Measurements from ENCODE around the gene SERPINB6. TPM values are rescaled to one million over a fixed set of nuclear protein-coding genes. Genes with fewer than 3 reads are reported as not detected.

SERPINB6 gene
- total RNA-seq, 1 experiment from 2014 or later: 131 TPM

DNA sequence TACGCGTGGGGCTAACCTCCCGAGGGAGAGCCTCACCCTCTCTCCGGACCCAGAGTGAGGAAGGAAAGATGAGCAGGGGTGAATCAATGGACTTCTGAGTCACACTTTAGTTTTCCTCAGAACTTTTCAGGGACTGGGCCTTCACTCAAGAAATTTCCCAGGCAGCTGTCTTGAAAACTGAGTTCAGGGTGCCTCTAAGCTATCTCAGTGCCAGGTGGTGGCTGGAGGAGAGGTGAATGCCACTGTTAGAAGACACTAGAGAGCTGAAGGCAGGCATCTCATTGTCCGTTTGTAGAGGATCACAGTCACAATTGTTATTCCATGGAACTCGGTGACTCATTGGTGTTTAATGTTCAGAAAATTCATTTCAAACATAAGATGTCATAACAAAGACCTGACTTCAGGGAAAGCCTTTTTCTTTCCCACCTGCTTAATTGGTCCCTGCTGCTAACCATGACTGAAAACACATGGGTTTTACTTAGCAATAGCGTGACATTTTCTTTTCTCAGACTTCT lies 5.3 kb upstream of the SERPINB6 start:
- peak overlapping the region; percentile 50; the same call in 1 of the 2 replicates for H3K27ac ChIP-seq (ENCODE audit: low read length)
- H3K9me3 ChIP-seq (ENCODE audit: control insufficient read depth, insufficient read depth, low read depth, low read length): no peaks in the 10 kb centered on the region
- H3K4me3 ChIP-seq (ENCODE audit: low read depth in 2 of 2, low read length in 2 of 2): no peak overlapping the region
- CTCF ChIA-PET: interaction anchor here (0.6 to 1.8 kb wide), 2 partner anchors 44 to 86 kb away, joined by 3 to 4 read pairs; no protein-coding TSS in a partner anchor
- in situ Hi-C loops (cut with HindIII; ENCODE audit: low pct_unique_long_range_greater_than_20kb, low sequenced_read_pairs): no loop called here
- intact Hi-C loops (cut with micrococcal nuclease; ENCODE audit: unreplicated experiment): no loop called here
- H3K36me3 ChIP-seq (ENCODE audit: control insufficient read depth, insufficient read depth, low read length): no peaks in the 10 kb centered on the region
- BruUV-seq (replicated peaks): no TSS peak
- DNase-seq (ENCODE audit: low read depth, low spot score): no peak
- peaks cover 5% of the 10 kb centered on the region for H3K4me1 ChIP-seq (ENCODE audit: control insufficient read depth, insufficient read depth, low read length)
- TF ChIP-seq, protein P1, sequence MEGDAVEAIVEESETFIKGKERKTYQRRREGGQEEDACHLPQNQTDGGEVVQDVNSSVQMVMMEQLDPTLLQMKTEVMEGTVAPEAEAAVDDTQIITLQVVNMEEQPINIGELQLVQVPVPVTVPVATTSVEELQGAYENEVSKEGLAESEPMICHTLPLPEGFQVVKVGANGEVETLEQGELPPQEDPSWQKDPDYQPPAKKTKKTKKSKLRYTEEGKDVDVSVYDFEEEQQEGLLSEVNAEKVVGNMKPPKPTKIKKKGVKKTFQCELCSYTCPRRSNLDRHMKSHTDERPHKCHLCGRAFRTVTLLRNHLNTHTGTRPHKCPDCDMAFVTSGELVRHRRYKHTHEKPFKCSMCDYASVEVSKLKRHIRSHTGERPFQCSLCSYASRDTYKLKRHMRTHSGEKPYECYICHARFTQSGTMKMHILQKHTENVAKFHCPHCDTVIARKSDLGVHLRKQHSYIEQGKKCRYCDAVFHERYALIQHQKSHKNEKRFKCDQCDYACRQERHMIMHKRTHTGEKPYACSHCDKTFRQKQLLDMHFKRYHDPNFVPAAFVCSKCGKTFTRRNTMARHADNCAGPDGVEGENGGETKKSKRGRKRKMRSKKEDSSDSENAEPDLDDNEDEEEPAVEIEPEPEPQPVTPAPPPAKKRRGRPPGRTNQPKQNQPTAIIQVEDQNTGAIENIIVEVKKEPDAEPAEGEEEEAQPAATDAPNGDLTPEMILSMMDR (IDR thresholded peaks at IDR 0.05): no peak
- TF ChIP-seq SIN3A (IDR thresholded peaks at IDR 0.05; ENCODE audit: borderline replicate concordance, insufficient read depth, low read depth, low read length) (no peak), POLR2AphosphoS5 (IDR thresholded peaks at IDR 0.05; ENCODE audit: low read depth, low read length) (no peak), TCF7L2 (IDR thresholded peaks at IDR 0.05; ENCODE audit: low read depth, low read length) (no peak)
- TF ChIP-seq, protein P2, sequence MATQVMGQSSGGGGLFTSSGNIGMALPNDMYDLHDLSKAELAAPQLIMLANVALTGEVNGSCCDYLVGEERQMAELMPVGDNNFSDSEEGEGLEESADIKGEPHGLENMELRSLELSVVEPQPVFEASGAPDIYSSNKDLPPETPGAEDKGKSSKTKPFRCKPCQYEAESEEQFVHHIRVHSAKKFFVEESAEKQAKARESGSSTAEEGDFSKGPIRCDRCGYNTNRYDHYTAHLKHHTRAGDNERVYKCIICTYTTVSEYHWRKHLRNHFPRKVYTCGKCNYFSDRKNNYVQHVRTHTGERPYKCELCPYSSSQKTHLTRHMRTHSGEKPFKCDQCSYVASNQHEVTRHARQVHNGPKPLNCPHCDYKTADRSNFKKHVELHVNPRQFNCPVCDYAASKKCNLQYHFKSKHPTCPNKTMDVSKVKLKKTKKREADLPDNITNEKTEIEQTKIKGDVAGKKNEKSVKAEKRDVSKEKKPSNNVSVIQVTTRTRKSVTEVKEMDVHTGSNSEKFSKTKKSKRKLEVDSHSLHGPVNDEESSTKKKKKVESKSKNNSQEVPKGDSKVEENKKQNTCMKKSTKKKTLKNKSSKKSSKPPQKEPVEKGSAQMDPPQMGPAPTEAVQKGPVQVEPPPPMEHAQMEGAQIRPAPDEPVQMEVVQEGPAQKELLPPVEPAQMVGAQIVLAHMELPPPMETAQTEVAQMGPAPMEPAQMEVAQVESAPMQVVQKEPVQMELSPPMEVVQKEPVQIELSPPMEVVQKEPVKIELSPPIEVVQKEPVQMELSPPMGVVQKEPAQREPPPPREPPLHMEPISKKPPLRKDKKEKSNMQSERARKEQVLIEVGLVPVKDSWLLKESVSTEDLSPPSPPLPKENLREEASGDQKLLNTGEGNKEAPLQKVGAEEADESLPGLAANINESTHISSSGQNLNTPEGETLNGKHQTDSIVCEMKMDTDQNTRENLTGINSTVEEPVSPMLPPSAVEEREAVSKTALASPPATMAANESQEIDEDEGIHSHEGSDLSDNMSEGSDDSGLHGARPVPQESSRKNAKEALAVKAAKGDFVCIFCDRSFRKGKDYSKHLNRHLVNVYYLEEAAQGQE (IDR thresholded peaks at IDR 0.05; ENCODE audit: insufficient read depth in 1 of 2, low read depth in 2 of 2, low read length in 1 of 2): no peak
- H3K27me3 ChIP-seq (ENCODE audit: control insufficient read depth, insufficient read depth, low read length): no peaks in the 10 kb centered on the region
- ATAC-seq: 0 out of 2 replicates have a peak, but pooled peaks have one; percentile 18
- POLR2A ChIA-PET: no interaction called here

DNA sequence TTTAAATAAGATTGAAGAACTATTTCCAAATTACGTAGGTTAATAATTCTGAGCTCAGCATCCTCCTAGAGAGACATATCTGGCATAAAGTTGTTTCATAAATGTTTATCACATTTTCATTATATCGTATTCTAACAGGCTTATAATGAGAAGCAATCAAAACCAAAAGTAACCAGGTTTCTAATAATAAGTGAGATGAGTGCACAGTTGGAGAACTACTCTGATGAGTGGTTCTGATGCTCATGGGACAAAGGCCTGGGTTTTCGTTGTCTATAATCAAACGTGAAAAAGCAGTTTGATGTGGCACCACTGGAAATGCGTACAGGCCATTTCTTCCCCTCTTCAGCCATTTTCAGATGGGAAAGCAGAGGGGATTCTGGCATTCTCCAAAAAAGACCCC lies 4.7 kb upstream of the SERPINB6 start:
- Histone ChIP-seq H3K27me3 (ENCODE audit: control insufficient read depth, insufficient read depth, low read length) (no peaks in the 10 kb centered on the region), H3K27ac (ENCODE audit: low read length) (no peak overlapping the region), H3K4me3 (ENCODE audit: low read depth in 2 of 2, low read length in 2 of 2) (no peak overlapping the region), H3K9me3 (ENCODE audit: control insufficient read depth, insufficient read depth, low read depth, low read length) (no peaks in the 10 kb centered on the region), H3K4me1 (ENCODE audit: control insufficient read depth, insufficient read depth, low read length) (no peaks in the 10 kb centered on the region; the same call in none of the 2 replicates), H3K36me3 (ENCODE audit: control insufficient read depth, insufficient read depth, low read length) (no peaks in the 10 kb centered on the region)
- no peak for DNase-seq (ENCODE audit: low read depth, low spot score)
- ChIA-PET POLR2A (no interaction called here), CTCF (interaction anchor here (0.7 to 1.8 kb wide), 2 partner anchors 35 to 44 kb away, joined by 3 read pairs; no protein-coding TSS in a partner anchor)
- in situ Hi-C loops (cut with HindIII; ENCODE audit: low pct_unique_long_range_greater_than_20kb, low sequenced_read_pairs) (no loop called here), intact Hi-C loops (cut with micrococcal nuclease; ENCODE audit: unreplicated experiment) (no loop called here)
- ATAC-seq: no peak
- BruUV-seq (replicated peaks): no TSS peak
- TF ChIP-seq POLR2AphosphoS5 (IDR thresholded peaks at IDR 0.05; ENCODE audit: low read depth, low read length): no peak
- TF ChIP-seq, protein P2 (IDR thresholded peaks at IDR 0.05; ENCODE audit: insufficient read depth in 1 of 2, low read depth in 2 of 2, low read length in 1 of 2): no peak
- TF ChIP-seq TCF7L2 (IDR thresholded peaks at IDR 0.05; ENCODE audit: low read depth, low read length): no peak
- no peak for TF ChIP-seq SIN3A (IDR thresholded peaks at IDR 0.05; ENCODE audit: borderline replicate concordance, insufficient read depth, low read depth, low read length)
- TF ChIP-seq, protein P1 (IDR thresholded peaks at IDR 0.05): no peak
